Astrocyte (in vitro differentiated cells and primary cell): ENCODE results near the gene PTPN13. TPM values are rescaled to one million over a fixed set of nuclear protein-coding genes. Genes with fewer than 3 reads are reported as not detected.
A peak's percentile ranks its signal among the peaks of the same experiment; 100 is the strongest.

Experiments
- DNase-seq: peaks from one replicate; pipeline ENCODE4 v3.0.0-alpha.2; 2010; ENCODE audit warnings: low read depth
- FAIRE-seq: peaks from 2 replicates; lab custom pipeline; 2011; peaks lifted over from hg19 to GRCh38; lab: Jason Lieb, UNC
- H2AFZ ChIP-seq: 2 replicates; pipeline ENCODE4 v1.6.0; 2012; ENCODE audit warnings: low read depth, low read length, inconsistent platforms
- H3K27ac ChIP-seq: 2 replicates; pipeline ENCODE4 v1.5.1; 2011; ENCODE audit warnings: low read depth, low read length, inconsistent platforms
- H3K27me3 ChIP-seq: 2 replicates; pipeline ENCODE4 v1.6.0; 2011; ENCODE audit warnings: low read length, inconsistent platforms; ENCODE audit not compliant: insufficient read depth
- H3K36me3 ChIP-seq: 2 replicates; pipeline ENCODE4 v1.5.1; 2011; ENCODE audit warnings: low read length, inconsistent platforms; ENCODE audit not compliant: insufficient read depth
- H3K4me1 ChIP-seq: 2 replicates; pipeline ENCODE4 v1.5.1; 2011; ENCODE audit warnings: low read length, inconsistent platforms; ENCODE audit not compliant: insufficient read depth
- H3K4me2 ChIP-seq: 2 replicates; pipeline ENCODE4 v1.6.0; 2012; ENCODE audit warnings: low read length, inconsistent platforms
- H3K4me3 ChIP-seq: 2 replicates; pipeline ENCODE4 v1.5.1; 2011; ENCODE audit warnings: low read depth, mild to moderate bottlenecking, low read length, inconsistent platforms; ENCODE audit not compliant: insufficient read depth
- H3K79me2 ChIP-seq: 2 replicates; pipeline ENCODE4 v1.6.0; 2012; ENCODE audit warnings: mild to moderate bottlenecking, low read length, inconsistent platforms; ENCODE audit not compliant: insufficient read depth
- H3K9ac ChIP-seq: 2 replicates; pipeline ENCODE4 v1.6.0; 2012; ENCODE audit warnings: mild to moderate bottlenecking, low read length, inconsistent platforms
- H3K9me3 ChIP-seq: 2 replicates; pipeline ENCODE4 v1.5.1; 2012; ENCODE audit warnings: low read depth, mild to moderate bottlenecking, low read length, inconsistent platforms; ENCODE audit not compliant: insufficient read depth
- H4K20me1 ChIP-seq: 2 replicates; pipeline ENCODE4 v1.6.0; 2012; ENCODE audit warnings: low read length, inconsistent platforms; ENCODE audit not compliant: insufficient read depth
- H3K27ac Mint-ChIP-seq: one replicate; pipeline ENCODE4 v1.8.0; 2021; ENCODE audit warnings: mild to moderate bottlenecking, mixed read lengths; ENCODE audit not compliant: unreplicated experiment
- H3K27me3 Mint-ChIP-seq: one replicate; pipeline ENCODE4 v1.8.0; 2021; ENCODE audit warnings: low read depth, mixed read lengths; ENCODE audit not compliant: unreplicated experiment
- H3K36me3 Mint-ChIP-seq: one replicate; pipeline ENCODE4 v1.8.0; 2021; ENCODE audit warnings: low read depth, mixed read lengths; ENCODE audit not compliant: unreplicated experiment
- H3K4me1 Mint-ChIP-seq: one replicate; pipeline ENCODE4 v1.8.0; 2021; ENCODE audit warnings: low read depth, mixed read lengths; ENCODE audit not compliant: unreplicated experiment
- H3K4me3 Mint-ChIP-seq: one replicate; pipeline ENCODE4 v1.8.0; 2021; ENCODE audit warnings: mild to moderate bottlenecking, moderate library complexity, mixed read lengths; ENCODE audit not compliant: unreplicated experiment
- H3K9me3 Mint-ChIP-seq: one replicate; pipeline ENCODE4 v1.8.0; 2021; ENCODE audit warnings: mild to moderate bottlenecking, mixed read lengths; ENCODE audit not compliant: unreplicated experiment
- EZH2 ChIP-seq: IDR thresholded peaks from 2 replicates; pipeline ENCODE4 v1.6.1; 2012; ENCODE audit warnings: mild to moderate bottlenecking, low read length, inconsistent platforms; ENCODE audit not compliant: insufficient read depth
- total RNA-seq: library from RNA; stranded (reverse); gene quantifications from 2 replicates; pipeline ENCODE4 v1.2.1, GENCODE V29; 2021
- TF ChIP-seq, protein P1 (sequence below): IDR thresholded peaks from 2 replicates; pipeline ENCODE4 v1.5.1; 2011; ENCODE audit warnings: low read depth, mild to moderate bottlenecking, inconsistent platforms, low read length, moderate library complexity; ENCODE audit not compliant: insufficient read depth

The PTPN13 gene
- total RNA-seq, 1 donor from 2014 or later = 46.2 TPM

DNA sequence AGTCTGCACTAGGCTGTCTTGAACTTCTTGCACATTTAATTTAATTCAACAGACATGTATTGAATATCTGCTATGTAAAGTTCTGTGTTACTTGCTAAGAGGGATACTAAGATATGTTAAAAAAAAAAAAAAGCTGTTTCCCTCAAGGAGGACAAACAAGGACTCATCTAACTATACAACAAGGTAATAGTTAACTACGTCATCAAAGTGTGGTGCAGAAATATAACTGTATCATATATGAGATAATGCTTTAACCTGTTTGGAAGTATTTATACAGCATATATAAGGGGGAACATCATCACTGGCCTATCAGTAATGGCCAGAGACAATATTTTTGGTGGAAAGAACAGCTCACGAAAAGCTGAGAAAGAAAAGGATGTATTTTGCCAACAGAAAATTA lies 89.9 kb downstream of the PTPN13 start:
- no peaks in the 10 kb centered on the region for H3K9me3 Mint-ChIP-seq

DNA sequence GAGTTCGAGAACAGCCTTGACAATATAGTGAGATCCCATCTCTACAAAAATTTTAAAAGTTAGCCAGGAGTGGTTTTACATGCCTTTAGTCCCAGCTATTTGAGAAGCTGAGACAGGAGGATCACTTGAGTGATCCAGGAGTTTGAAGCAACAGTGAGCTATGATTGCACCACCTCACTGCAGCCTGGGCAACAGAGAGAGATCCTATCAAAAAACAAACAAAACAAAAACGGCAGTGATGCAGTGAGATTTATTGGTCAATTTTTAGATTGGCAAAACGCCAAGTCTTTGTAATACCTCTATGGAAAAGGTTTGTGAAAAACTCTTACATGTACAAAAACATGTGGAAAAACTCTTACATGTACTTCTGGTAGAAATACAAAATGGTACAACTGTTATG lies 91.3 kb downstream of the PTPN13 start:
- Histone ChIP-seq H3K36me3 (peaks cover 3% of the 10 kb centered on the region), H3K4me1 (no peaks in the 10 kb centered on the region), H3K4me2 (no peak overlapping the region), H3K9me3 (no peaks in the 10 kb centered on the region), H3K4me3 (no peak overlapping the region), H3K27me3 (no peaks in the 10 kb centered on the region), H3K9ac (no peak overlapping the region), H4K20me1 (no peaks in the 10 kb centered on the region), H3K27ac (no peak overlapping the region), H3K79me2 (no peaks in the 10 kb centered on the region), H2AFZ (no peak overlapping the region)
- H3K27me3 Mint-ChIP-seq = no peaks in the 10 kb centered on the region
- H3K9me3 Mint-ChIP-seq = no peaks in the 10 kb centered on the region
- peaks cover 2% of the 10 kb centered on the region for H3K4me1 Mint-ChIP-seq
- peaks cover 1% of the 10 kb centered on the region for H3K36me3 Mint-ChIP-seq
- H3K27ac Mint-ChIP-seq = no peak overlapping the region
- FAIRE-seq (no peak), DNase-seq (peak; percentile 5)
- no peak overlapping the region for H3K4me3 Mint-ChIP-seq
- TF ChIP-seq, protein P1, sequence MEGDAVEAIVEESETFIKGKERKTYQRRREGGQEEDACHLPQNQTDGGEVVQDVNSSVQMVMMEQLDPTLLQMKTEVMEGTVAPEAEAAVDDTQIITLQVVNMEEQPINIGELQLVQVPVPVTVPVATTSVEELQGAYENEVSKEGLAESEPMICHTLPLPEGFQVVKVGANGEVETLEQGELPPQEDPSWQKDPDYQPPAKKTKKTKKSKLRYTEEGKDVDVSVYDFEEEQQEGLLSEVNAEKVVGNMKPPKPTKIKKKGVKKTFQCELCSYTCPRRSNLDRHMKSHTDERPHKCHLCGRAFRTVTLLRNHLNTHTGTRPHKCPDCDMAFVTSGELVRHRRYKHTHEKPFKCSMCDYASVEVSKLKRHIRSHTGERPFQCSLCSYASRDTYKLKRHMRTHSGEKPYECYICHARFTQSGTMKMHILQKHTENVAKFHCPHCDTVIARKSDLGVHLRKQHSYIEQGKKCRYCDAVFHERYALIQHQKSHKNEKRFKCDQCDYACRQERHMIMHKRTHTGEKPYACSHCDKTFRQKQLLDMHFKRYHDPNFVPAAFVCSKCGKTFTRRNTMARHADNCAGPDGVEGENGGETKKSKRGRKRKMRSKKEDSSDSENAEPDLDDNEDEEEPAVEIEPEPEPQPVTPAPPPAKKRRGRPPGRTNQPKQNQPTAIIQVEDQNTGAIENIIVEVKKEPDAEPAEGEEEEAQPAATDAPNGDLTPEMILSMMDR = no peak
- no peak for TF ChIP-seq EZH2

More for the DNA sequence above, 89.9 kb downstream of the PTPN13 start:
- DNase-seq = no peak
- Histone ChIP-seq H3K4me1 (no peaks in the 10 kb centered on the region), H3K27ac (no peak overlapping the region), H2AFZ (no peak overlapping the region), H3K27me3 (no peaks in the 10 kb centered on the region), H3K9ac (no peak overlapping the region), H3K9me3 (no peaks in the 10 kb centered on the region), H3K36me3 (no peaks in the 10 kb centered on the region), H3K4me2 (no peak overlapping the region), H3K4me3 (no peak overlapping the region), H3K79me2 (no peaks in the 10 kb centered on the region), H4K20me1 (no peaks in the 10 kb centered on the region)
- no peak for TF ChIP-seq EZH2
- TF ChIP-seq, protein P1 = no peak
- Mint-ChIP-seq H3K27ac (no peak overlapping the region), H3K36me3 (peaks cover 4% of the 10 kb centered on the region), H3K4me1 (peaks cover 2% of the 10 kb centered on the region), H3K27me3 (no peaks in the 10 kb centered on the region), H3K4me3 (no peak overlapping the region)
- no peak for FAIRE-seq

DNA sequence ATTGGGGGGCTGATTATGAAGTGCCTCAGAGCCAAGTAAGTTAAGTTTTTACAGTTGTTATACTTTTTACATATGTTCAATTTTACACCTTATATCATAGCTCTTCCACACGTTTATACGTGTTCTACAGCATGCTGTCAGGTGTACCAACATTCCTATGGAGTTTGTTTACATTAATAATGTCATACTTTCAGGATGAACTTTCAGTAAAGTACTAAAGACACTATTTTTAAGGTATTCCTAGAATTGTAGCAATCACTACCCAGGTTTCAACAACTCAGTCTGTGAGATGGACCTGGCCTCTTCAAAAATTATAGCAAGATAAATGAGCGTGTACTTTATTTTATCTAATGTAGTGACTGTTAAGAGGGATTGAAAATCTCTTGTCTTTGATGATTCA lies 92.6 kb downstream of the PTPN13 start:
- Histone ChIP-seq H3K27ac (no peak overlapping the region), H3K27me3 (no peaks in the 10 kb centered on the region), H3K79me2 (no peaks in the 10 kb centered on the region), H3K4me3 (no peak overlapping the region), H3K4me1 (no peaks in the 10 kb centered on the region), H4K20me1 (no peaks in the 10 kb centered on the region), H3K36me3 (peaks cover 3% of the 10 kb centered on the region), H2AFZ (no peak overlapping the region), H3K4me2 (no peak overlapping the region), H3K9ac (no peak overlapping the region), H3K9me3 (no peaks in the 10 kb centered on the region)
- Mint-ChIP-seq H3K9me3 (no peaks in the 10 kb centered on the region), H3K4me1 (peaks cover 2% of the 10 kb centered on the region), H3K36me3 (no peaks in the 10 kb centered on the region), H3K4me3 (no peak overlapping the region), H3K27ac (no peak overlapping the region), H3K27me3 (no peaks in the 10 kb centered on the region)
- FAIRE-seq (no peak), DNase-seq (no peak)
- TF ChIP-seq, protein P1 = no peak
- no peak for TF ChIP-seq EZH2
